Thoracic aorta (tissue), 2 donors: ENCODE results near the gene VSX1. TPM values are rescaled to one million over a fixed set of nuclear protein-coding genes. Genes with fewer than 3 reads are reported as not detected.

ENCODE experiments used
- ATAC-seq: fragments of 150-250 bp; one replicate; pipeline ENCODE4 v1.8.0; 2017; ENCODE audit warnings: low read depth; ENCODE audit not compliant: insufficient number of reproducible peaks, low FRiP score
- DNase-seq: peaks from one replicate; pipeline ENCODE4 v3.0.0-alpha.2; 2020; ENCODE audit warnings: low spot score
- H3K27ac ChIP-seq, 2 donors: fragments of 200-600 bp; sonication (generic); 1 replicate in 1 of 2; 2 replicates in 1 of 2; pipeline ENCODE4 v1.5.1; 2016; ENCODE audit warnings: mild to moderate bottlenecking in 2 of 2, moderate library complexity in 2 of 2
- H3K27me3 ChIP-seq: fragments of 200-600 bp; sonication (generic); replicated peaks from 2 replicates; pipeline ENCODE4 v1.6.0; 2016; ENCODE audit warnings: mild to moderate bottlenecking; ENCODE audit not compliant: insufficient read depth
- H3K36me3 ChIP-seq: fragments of 200-600 bp; sonication (generic); one replicate; pipeline ENCODE4 v1.5.1; 2016
- H3K4me1 ChIP-seq, 2 donors: fragments of 200-600 bp; sonication (generic); 1 replicate in 1 of 2; 2 replicates in 1 of 2; pipeline versions ENCODE4 v1.5.1 to v1.6.0; 2016; ENCODE audit warnings: low read depth in 2 of 2, mild to moderate bottlenecking in 1 of 2; ENCODE audit not compliant: control insufficient read depth in 1 of 2
- H3K4me3 ChIP-seq: fragments of 200-600 bp; sonication (generic); 2 replicates; pipeline ENCODE4 v1.5.1; 2016; ENCODE audit warnings: mild to moderate bottlenecking
- H3K9me3 ChIP-seq: fragments of 200-600 bp; sonication (generic); 2 replicates; pipeline ENCODE4 v1.5.1; 2016
- total RNA-seq, 2 donors: library from RNA; depleted of rRNA; stranded (reverse); fragments of >200 nt; gene quantifications; one replicate each; pipeline versions ENCODE4 v1.1.0 to v1.2.3, GENCODE V29; 2016
- TF ChIP-seq, protein P1 (sequence below): fragments of 200-600 bp; sonication (generic); IDR thresholded peaks from one replicate; pipeline ENCODE4 v1.5.1; 2019; ENCODE audit warnings: antibody characterized with exemption

Gene VSX1
- total RNA-seq, 2 donors from 2014 or later: not detected

DNA sequence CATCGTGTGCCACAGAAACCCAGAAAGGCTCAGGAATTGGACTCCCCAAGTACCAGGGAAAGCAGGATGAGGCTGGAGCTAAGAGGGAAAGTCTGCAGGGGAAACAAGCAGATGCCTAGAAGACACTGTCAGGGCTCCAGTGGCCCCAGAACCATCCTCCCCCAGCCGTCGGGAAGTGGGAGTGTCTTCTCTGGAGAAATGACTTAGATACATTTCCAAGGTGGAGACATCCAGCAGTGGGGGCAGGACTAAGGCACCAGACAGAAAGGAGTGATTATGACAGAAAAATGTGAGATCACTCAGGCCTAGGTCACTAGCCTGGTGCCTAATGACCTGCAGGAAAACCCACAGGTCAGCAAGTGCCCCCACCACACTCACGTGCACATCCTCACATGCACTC lies 36.0 kb upstream of the VSX1 start:
- no peak overlapping the region for H3K27ac ChIP-seq
- no peak overlapping the region for H3K4me3 ChIP-seq
- TF ChIP-seq, protein P1, sequence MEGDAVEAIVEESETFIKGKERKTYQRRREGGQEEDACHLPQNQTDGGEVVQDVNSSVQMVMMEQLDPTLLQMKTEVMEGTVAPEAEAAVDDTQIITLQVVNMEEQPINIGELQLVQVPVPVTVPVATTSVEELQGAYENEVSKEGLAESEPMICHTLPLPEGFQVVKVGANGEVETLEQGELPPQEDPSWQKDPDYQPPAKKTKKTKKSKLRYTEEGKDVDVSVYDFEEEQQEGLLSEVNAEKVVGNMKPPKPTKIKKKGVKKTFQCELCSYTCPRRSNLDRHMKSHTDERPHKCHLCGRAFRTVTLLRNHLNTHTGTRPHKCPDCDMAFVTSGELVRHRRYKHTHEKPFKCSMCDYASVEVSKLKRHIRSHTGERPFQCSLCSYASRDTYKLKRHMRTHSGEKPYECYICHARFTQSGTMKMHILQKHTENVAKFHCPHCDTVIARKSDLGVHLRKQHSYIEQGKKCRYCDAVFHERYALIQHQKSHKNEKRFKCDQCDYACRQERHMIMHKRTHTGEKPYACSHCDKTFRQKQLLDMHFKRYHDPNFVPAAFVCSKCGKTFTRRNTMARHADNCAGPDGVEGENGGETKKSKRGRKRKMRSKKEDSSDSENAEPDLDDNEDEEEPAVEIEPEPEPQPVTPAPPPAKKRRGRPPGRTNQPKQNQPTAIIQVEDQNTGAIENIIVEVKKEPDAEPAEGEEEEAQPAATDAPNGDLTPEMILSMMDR: no peak
- no peaks in the 10 kb centered on the region for H3K27me3 ChIP-seq
- no peaks in the 10 kb centered on the region for H3K9me3 ChIP-seq
- ATAC-seq: no peak
- DNase-seq: no peak
- H3K4me1 ChIP-seq: peaks cover 4 to 26% of the 10 kb centered on the region in 2 donors
- no peaks in the 10 kb centered on the region for H3K36me3 ChIP-seq

DNA sequence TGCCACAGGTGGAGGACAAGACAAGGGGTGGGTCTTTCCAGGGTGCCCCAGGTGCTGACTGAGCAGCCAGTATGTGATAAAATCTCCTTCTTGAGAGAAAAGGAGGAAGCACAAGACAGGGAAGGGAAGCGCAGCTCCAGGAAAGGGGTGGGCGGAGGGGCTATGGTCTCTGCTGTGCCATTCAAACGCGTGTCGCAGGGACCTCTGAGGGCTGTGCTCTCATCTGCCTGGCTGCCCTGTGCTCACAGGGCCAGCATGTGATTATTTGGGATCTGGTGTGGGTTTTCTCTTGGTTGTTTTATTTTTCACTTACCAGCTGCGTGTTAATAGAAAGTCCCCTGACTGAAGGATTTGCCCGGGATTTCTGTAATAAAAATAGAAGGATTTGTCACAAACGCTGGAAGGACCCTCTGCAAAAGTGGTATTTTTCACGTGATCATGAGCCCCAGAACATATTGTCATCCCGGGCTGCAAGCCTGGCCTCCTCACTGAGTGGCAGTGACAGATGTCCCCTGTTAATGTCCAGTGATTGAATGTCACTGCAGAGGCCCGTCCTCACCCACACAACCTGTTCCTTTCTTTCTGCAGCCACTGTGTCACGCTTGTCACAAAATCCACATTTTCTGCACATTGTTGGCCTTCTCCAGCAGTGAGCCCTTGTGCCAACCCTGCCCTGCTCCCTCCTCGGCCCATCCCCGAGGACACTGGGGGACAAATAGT lies 35.0 kb upstream of the VSX1 start:
- no peaks in the 10 kb centered on the region for H3K27me3 ChIP-seq
- H3K9me3 ChIP-seq: no peaks in the 10 kb centered on the region
- peaks cover 4 to 26% of the 10 kb centered on the region in 2 donors for H3K4me1 ChIP-seq
- TF ChIP-seq, protein P1: no peak
- no peak overlapping the region for H3K27ac ChIP-seq
- H3K4me3 ChIP-seq: no peak overlapping the region
- DNase-seq (no peak), ATAC-seq (no peak)
- no peaks in the 10 kb centered on the region for H3K36me3 ChIP-seq

DNA sequence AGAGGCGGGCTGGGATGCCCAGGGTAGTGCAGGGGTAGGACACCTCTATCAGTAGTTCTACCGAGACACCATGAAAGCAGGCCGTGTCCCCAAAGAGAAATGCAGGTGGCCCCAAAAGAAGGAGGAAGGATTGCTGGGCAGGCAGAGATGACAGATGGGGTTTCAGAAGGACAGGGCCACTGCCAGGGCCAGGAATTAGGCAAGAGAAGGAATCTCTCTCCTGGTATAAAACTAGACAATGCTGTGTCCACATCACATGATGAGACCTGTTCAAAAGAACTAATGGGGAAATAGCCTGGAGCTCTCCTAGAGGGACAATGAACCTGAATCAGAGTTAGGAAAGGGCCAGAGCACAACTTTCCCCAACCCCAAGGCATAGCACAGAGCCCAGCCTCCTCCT lies 21.6 kb upstream of the VSX1 start:
- no peak overlapping the region for H3K4me3 ChIP-seq
- H3K9me3 ChIP-seq: no peaks in the 10 kb centered on the region
- ATAC-seq: no peak
- DNase-seq: no peak
- TF ChIP-seq, protein P1: no peak
- no peaks in the 10 kb centered on the region for H3K36me3 ChIP-seq
- H3K27ac ChIP-seq: no peak overlapping the region
- no peaks in the 10 kb centered on the region for H3K4me1 ChIP-seq
- H3K27me3 ChIP-seq: no peaks in the 10 kb centered on the region

DNA sequence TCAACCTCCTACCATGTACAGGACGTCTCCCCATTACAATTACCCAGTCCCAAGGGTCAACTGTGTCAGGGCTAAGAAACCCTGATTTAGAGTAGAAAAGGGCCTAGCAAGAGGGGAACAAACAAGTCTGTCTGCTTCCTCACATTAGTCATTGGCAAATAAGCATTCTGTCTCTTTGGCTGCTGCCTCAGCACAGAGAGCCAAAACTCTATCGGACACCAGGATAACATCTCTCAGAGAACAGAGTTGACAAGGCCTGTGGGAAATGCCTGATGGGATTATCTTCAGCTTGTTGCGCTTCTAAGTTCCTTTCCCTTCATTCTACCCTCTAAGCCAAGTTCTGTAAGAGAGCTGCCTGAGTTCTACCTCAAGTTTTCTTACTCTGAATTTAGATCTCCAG lies 19.0 kb upstream of the VSX1 start:
- Histone ChIP-seq H3K27me3 (no peaks in the 10 kb centered on the region), H3K36me3 (no peaks in the 10 kb centered on the region), H3K4me3 (no peak overlapping the region), H3K4me1 (no peaks in the 10 kb centered on the region), H3K27ac (no peak overlapping the region), H3K9me3 (no peaks in the 10 kb centered on the region)
- ATAC-seq: no peak
- TF ChIP-seq, protein P1: no peak
- DNase-seq: no peak

DNA sequence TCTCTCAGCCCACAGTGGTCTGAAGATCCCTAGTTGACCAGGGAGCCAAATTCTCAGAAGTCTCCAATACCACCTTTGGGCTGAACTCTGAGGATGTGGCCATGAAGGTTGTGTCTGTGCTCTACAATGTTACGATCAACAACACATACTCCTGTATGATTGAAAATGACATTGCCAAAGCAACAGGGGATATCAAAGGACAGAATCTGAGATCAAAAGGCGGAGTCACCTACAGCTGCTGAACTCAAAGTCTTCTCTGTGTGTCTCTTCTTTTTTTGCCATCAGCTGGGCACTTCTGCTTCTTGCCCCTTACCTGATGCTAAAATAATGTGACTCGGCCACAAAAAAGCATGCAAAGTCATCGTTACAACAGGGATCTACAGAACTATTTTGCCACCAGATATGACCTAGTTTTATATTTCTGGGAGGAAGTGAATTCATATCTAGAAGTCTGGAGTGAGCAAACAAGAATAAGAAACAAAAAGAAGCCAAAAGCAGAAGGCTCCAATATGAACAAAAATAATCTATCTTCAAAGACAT lies 17.7 kb upstream of the VSX1 start:
- TF ChIP-seq, protein P1: no peak

More for the DNA sequence above, 17.7 kb upstream of the VSX1 start:
- DNase-seq: no peak
- no peak overlapping the region for H3K4me3 ChIP-seq
- H3K36me3 ChIP-seq: no peaks in the 10 kb centered on the region
- no peaks in the 10 kb centered on the region for H3K9me3 ChIP-seq
- no peaks in the 10 kb centered on the region for H3K4me1 ChIP-seq
- no peak for ATAC-seq
- H3K27me3 ChIP-seq: no peaks in the 10 kb centered on the region
- H3K27ac ChIP-seq: no peak overlapping the region
